KG1 (cell line): ENCODE data around the gene AKR7A3.
"Not testable (repeated sequence)": the region's sequence is repeated elsewhere in the genome, so short reads cannot be mapped to it uniquely, and the experiment has no call there.

Experiments used
- DNase-seq: peaks from one replicate; lab custom pipeline; 2025; lab: John Stamatoyannopoulos, UW

Gene AKR7A3

DNA sequence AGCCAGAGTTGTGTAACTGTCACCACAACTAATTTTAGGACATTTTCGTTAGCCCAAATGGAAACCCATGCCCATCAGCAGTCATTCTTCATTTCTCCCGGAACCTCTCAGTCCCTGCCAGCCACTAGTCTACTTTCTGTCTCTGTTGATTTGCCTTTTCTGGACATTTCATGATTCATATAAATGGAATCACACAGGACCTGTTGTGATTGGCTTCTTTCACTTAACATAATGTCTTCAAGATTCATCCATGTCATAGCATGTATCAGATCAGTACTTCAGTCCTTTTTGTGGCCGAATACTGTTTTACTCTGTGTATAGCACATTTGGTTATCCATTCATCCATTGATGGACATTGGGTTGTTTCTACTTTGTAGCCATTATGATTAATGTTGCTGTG, 30.6 kb upstream of the AKR7A3 start:
- no peak for DNase-seq

DNA sequence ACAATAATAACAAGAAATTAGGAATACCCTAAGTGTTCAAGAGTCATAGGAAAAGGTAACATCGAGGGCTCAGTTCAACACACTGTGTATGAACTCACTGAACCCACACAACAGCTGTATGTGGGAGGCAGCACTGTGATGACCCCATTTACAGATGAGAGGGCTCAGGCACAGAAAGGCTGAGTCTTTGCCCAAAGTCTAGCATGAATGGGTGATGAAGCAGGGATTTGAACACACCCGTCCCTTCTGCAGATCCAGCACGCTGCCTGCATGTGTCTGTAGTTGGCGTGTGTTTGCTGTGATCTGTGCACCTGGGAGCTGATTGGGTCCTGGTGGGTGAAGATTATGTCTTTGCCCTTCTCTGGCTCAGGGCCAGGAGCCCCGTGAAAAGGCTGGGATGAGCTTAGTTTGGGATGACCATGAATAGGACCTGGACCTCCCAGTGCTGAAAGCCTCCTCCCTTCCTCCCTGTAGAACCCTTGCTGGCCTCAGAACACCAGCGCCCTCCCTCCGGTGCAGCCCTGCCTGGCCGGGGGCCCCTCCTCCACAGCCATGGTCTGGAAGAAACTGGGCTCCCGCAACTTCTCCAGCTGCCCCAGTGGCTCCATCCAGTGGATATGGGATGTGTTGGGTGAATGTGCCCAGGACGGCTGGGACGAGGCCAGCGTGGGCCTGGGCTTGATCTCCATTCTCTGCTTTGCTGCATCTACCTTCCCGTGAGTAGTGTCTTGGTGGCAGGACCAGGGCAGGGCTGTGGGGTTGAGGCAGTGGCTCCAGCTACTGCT, 28.7 kb upstream of the AKR7A3 start:
- DNase-seq: no peak

DNA sequence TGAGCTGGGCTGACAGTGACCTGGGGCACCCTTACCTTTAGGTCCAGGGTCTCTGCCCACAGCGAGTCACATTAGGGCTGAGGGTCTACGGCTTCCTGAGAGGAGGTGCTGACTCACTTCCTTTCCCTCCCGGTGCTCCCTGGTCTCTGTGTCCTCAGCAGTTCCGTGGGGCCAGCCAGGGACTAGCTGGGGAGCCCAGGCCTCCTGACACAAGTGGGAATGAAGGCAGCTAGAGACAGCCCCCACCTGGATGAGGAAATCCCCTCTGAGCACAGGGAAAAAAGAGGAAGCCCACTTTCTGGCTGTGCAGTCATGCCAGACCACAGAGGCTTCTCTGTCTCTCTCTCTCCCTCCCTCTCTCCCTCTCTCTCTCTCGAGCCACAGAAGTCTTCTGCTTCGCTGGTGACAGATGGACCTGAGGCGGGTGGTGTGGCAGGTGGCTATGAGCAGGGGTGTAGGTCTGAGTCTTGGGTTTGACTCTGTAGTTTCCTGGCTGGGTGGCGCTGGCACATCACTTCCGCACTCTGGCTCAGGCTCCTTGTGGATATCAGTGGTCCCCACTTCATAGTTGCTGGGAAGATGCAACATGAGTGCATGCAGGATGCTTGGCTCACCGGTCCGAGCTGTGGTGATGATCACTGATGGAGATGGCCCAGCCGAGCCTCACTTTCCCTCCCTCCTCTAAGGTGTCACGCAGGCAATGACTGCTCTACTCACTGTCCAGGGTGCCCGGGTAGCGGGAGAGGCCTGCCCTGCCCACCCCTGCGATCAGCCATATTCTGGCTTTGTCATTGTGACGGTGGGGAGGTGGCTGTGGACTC, 27.0 kb upstream of the AKR7A3 start:
- DNase-seq: peak; percentile 42

DNA sequence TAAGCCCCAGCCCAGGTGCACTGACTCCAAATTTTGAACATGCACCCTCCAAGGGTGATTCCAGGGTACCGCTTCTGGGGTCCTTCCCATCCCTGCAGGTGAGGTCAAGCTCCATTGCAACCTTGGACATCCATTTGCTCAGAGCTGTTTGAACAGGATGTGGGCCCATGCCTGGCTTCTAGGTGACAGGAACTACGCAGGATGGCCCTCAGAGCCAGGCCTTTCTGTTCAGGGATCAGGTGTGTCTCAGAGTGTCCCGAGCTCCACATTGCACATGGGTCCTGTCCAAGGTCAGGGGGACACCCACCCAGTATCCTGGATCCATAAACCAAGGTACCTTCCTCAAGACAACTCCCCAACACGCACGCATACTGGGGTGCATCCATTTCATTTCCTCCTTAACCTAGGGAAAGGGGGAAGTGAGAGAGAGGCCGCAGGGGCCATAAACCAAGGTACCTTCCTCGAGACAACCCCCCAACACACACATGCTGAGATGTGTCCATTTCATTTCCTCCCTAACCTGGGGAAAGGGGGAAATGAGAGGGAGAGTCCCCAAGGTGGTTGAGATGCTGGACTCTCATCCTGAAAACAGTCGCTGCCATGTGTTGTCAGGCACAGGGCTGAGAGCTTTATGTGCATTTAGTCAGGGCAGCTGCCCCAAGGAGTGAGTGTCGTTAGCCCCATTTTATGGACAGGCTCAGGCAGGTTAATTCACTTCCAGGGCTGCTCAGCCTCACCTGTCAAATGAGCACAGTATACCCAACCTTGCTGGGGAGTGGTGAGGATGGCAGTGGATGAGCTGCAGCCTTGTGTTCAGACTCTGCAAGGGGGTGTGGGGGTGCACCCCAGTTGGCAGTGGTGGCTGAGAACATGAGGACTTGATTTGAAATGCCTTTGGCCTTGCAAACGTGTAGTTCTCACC, 25.7 kb upstream of the AKR7A3 start:
- DNase-seq: no peak

DNA sequence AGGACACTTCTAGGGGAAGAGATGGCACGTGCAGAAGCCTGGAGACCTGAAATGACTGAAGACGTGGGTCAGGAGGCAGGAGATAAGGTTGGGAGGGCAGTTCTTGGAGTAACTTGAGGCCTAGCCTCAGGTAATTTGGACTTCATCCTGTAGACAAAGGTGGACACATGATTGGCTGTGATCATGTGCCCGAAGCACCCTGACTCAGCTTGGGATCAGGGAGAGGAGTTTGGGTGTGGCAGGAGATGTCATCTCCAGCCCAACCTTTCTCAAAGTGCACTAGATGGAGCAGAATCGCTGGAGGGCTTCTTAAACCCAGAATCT, 25.0 kb upstream of the AKR7A3 start:
- no peak for DNase-seq

DNA sequence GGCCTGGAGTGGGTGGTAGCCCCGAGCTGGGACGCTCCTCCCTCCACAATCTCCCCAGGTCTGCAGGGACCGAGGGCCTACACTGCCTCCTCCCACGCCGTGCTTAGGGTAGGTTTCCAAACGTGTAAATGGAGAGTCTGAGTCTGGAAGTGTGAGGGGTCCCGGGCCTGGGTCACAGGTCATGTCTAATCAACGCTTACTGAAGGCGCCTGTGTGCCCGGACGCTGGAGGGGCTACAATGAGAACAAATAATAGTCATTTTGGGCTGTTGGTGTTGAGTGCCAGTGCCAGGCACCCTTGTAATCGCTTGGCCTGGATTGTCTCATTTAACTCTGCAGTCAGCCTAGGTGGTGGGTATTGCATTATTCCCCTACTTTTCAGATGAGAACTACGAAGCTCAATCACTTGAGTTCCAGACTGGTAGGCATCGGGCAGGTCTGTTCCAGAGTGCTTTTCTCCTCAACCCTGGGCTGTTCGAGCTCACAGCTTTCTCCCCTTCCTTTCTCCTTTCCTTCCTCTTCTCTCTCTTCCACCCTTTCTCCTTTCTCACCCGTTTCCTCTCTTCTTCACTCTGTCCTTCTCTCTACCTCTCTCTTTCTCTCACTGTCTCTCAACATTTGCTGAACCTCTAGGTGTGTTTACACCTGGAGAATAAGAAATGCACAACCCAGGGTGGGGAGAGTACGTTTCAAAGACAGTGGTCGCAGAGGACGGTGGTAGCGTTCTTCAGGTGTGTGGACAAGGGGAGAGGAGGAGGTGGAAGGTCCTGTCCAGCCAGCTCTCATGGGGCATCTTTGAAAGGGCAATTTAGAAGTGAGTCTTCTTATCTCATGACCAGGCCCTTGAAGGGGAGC, 24.4 kb upstream of the AKR7A3 start:
- DNase-seq: no peak

DNA sequence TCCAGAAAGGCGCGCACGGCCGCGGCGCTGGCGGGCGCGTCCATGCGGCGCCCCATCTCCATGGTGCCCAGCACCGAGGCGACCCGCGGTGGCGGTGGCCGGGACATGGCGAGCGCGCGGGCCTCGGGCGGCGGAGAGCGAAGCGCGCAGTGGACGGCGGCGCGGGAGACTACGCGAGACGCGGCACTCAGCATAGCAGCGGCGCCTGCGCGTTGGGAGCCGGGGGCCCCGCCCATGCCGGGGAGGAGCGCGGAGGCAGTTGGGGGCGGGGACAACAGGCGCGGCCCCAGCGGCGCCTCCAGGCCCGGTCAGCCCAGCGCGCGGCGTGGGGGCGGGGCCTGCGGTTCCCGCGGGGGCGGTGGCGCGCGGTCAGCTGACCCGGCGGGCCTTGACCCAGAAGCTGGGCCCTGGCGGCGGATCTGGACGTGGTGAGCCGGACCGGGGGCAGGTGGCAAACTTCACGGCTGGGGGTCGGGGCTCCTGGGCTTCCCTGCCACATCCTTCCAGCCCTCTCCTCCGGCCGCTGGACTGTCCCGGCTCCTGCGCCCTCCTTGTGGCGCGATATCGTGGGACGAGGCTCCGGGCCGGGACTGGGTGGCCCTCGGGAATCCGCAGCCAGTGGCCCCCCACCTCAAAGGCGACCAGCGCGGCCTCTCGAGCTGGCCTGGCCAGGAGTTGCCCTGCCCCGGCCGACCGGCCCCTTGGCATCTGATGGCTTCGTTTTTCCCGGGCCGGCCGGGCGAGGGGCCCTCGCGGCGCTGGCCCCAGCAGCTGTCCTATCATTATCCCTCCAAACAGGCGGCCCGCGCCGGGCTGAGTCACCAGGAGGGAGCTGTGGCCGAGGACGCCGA, 23.6 kb upstream of the AKR7A3 start, which contains the start of the genes AKR7A2 and SLC66A1:
Gene AKR7A2 (minus strand): TSS at position 214 of the 851 bp plus-strand sequence. CDS start 20 bp downstream, at position 194.
Gene SLC66A1 (plus strand): TSS at position 396 of the 851 bp plus-strand sequence. CDS start 5,352 bp downstream, outside the sequence.
- DNase-seq: peak; percentile 79

DNA sequence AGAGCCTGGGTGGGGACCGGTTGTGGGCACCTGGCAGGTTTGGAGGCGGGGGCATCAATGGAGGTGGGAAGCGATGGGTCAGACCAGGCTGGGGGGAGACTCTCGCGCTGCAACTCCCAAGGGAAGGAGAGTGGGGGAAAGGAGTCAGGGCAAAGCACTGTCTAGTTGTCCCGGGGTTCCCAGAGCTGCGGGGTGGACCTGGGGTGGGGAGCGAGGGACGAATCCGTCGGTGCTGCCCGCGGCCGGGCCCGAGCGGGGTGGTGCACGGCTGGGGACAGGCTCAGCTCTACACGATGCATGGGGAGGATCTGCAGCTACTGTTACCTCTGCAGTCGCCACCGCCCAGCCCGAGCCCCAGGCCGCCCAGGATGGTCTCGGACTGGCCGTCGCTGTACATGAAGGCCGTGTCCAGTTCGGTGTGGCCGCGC, 22.9 kb upstream of the AKR7A3 start:
- DNase-seq: no peak

DNA sequence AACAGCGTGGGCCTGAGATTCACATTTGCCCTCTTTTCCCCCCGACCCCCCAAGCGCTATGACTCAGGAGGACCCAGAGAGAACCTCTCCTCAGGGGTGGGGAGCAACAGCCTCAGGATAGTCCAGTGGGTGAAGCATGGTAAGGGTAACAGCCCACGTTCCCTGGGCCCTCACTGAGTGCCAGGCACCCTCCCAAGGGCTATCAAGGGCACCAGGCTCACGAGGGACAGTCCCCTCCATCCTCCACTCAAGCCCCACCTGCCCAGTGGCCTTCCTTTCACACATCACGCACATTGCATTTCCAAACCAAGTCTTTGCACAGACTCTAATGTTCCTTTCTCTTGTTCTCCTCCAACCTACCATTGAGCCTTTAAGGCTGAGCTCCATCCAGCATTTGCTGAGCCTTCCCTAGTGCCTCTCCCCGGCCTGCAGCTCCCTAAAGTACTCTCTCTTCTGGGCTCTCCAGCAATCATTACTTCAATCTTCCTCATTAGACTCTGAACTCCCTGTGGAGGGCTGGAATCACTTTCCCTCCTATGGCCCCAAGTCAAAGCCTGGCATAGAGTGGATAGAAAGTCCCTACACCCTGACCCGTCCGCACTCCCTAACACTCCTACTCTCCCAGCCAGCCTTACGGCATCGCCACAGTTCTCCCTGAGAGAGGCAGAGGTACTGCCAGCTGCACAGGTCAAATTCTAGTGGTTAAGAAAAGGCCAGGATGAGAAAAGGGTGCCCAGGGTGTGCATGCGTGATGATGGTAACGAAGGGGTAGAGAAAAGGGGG, 22.3 kb upstream of the AKR7A3 start:
- no peak for DNase-seq

DNA sequence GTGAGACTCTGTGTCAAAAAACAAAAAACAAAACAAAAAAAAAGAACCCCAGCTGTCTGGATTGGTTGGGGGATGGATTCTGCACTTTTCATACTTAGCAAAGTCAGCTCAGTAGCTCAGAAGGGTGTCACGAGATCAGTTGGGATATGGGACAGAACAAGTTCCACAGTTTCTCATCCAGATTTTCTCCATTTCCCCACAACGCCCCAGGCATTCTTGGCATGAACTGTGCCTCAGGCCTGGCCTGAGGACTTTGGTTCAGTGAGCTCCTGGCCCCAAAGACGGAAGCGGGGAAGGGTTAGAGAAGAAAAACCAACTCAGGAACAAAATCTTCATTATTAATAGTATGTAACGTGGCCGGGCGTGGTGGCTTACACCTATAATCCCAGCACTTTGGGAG, 21.5 kb upstream of the AKR7A3 start:
- DNase-seq: no peak

DNA sequence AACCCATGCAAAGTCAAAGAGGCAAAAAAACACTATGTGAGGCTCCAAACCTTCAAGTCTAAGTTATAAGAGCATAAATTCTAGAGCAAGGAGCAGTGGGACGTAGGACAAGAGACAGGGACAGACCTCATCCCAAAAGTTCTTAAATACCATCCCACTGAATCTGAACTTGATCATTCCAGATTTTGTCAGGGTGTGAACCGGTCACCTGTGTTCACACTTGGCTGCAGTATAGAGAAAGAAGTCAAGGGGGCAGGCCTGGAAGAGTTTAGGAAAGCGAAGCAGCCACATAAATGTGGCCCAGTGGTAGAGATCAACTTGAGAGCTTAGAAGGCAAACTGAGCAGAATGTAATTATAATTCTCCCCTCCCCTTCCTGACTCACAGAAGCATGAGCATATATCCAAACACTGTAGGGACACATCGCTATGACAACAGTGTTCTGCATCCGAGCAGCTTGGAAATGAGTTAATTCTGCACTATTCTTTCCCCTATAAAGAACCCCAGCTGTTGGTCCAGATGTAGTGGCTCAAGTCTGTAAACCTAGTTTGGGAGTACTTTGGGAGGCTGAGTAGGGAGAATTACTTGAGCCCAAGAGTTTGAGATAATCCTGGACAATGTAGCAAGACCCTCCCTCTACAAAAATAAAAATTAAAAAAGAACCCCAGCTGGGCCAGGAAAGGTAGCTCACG, 20.7 kb upstream of the AKR7A3 start:
- DNase-seq: no peak

DNA sequence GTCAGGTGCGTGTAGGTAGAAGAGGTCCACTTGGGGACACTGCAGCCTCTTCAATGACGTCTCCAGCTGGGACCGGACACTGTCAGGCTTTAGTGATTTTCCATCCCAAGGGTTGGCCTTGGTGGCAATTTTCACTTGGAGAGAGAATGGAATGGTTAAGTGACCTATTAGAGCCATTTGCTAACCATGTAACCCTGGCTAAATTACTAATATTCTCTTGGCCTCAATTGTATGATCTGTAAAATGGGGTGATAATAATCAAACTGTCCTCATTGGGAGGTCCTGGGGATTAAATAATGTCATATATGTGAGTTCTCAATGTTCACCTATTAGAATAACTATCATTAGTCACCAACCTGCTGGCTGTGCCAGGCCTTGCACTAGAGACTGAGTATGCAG, 19.9 kb upstream of the AKR7A3 start:
- DNase-seq: no peak

DNA sequence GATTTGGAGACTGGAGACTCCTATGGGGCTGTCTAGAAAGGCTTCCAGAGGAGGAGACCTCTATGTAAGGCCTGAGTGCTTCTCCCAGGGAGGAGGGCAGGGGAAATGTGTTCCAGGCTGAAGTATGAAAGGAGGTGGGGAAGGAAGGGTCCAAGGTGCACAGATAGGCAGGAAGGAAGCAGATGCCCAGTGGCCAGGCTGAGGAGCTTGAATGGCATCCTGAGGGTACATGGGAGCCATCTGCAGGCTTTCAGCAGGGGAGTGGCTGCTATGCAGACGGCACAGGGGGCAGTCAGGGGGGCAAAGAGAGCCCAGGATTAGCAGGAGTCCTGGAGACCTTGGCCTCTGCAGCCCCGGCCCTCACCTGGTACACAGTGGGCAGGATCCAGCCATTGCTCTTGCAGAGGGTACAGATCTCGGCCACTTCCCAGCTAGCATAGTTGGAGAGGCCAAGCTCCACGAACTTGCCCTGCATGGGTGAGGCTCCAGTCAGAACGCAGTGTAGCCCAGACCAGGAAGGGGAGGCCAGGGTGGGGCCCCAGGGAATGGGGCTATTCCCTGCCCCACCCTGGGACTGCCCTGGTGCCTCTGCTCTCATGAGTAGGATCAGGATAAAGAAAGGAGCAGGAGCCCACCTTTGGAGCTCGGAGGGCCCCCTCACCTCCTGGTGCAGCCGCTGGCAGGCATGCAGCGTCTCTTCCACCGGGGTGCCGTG, 19.4 kb upstream of the AKR7A3 start:
- no peak for DNase-seq

DNA sequence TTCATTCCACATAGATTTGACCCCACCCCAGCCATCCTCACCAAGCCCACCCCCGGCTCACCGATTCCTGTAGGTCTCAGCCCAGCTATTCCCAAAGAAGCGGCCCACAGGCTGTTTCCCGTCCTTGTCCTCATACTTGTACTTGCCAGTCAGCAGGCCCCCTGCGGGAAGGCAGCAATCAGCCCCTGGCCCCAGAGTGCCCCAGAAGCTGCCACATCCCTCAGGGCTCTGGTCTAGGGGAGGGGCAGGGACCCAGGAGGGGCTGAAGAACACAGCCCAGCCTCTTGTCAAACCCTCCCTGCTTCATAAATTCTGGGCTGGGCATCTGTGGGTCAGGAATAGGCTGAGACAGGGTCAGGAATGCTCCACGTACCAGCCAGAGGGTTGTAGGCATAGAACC, 18.4 kb upstream of the AKR7A3 start:
- no peak for DNase-seq

DNA sequence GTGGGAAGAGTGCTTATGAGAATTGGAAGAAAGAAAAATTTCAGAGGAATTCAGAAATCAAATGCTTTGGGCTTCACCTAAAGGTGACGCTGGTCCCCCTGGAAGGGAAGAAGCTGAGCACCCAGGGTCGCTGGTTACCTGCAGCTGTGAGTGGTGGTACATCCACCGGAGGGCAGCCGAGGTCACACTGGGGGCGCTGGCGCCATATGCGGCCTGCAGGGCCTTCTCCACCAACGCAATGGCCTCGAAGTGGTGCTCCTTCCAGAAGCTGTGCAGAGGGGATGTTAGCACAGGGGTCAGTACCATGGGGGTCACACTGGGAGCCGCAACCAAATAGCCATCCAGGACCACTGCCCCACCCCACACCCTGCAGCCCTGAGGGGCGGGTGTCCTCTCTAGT, 17.3 kb upstream of the AKR7A3 start:
- DNase-seq: no peak

DNA sequence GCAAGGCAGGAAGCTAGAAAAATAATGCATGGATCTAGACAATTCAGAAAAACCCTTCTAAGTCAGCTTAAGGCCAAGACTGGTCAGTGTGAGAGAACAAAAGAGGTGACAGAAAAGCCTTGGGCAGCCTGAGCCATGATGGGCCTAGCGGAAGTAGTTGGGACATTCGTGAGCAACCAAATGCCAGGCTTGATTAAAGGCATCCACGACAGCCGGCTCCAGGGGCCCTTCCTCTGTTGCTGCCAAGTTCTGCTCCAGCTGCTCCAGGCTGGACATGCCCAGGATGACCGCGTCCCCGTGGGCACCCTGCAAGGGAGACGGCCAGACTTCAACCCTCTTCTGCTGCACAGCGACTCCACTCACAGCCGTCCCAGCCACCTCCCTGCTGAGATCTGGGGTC, 15.5 kb upstream of the AKR7A3 start:
- not testable (repeated sequence) for DNase-seq

DNA sequence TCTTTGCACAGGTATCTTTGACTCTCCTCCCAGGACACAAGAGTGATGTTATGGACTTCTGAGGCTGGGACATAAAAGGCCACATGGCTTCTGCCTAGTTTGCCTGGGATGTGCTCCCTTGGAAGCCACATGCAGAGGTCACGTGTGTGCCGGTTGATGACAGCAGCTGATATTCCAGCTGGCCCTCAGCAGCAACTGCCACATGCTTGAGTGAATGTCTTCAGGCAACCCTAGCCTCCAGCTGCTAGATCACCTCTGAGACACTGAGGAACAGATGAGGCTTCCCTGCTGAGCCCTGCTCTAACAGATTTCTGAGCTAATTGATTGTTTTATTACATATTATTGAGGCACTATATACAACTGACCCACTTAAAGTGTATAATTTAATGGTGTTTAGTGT, 11.6 kb upstream of the AKR7A3 start:
- DNase-seq: no peak

DNA sequence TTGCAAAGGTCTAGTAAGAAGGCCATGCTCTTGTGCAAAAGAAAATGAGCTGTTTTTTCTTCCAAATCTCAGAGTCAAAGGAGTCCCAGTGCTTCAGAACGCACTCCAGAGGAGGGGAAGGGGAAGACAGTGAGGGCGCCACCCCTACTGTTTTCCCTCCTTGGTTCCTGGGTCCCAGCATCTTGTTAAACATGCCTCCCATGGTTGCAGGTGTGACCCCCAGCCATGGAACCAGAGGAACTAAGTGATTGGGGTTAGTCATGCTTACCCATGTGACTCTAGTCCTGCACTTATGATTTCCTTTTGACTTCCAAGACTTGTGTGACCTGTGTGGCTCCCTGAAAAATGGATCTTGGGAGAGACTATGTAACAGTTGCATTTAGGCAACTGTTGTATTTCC, 6.1 kb upstream of the AKR7A3 start:
- no peak for DNase-seq
